ENCODE results near the gene LMF1. TPM values are rescaled to one million over a fixed set of nuclear protein-coding genes. Genes with fewer than 3 reads are reported as not detected.
"Not testable (repeated sequence)": the region's sequence is repeated elsewhere in the genome, so short reads cannot be mapped to it uniquely, and the experiment has no call there.

The LMF1 gene
- total RNA-seq, 2 donors from 2014 or later: 86.1 to 87.5 TPM

DNA sequence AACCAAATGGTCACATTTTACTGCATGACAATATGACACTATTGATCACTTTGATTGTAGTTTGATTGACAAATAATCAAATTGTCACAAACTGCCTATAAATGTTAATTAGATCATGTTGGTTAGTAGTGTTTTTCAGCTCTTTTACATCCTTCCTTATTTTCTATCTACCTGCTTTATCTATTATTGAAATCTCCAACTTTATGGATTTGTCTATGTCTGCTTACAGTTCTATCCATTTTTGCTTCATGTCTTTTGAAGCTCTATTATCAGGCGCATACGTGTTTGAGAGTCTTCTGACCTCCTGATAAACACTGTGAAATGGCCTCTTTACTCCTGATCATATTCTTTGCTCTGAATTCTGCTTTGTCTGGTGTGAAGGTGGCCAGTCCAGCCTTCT, 87.0 kb downstream of the LMF1 start:
- 100% methylated on average over 2 of the region's 2 CpGs for WGBS
- H3K4me3 ChIP-seq: no peak overlapping the region
- intact Hi-C loops (cut with DNase I): no loop called here
- no peaks in the 10 kb centered on the region for H3K27me3 ChIP-seq (replicated peaks; ENCODE audit: insufficient read depth)
- H3K36me3 ChIP-seq: no peaks in the 10 kb centered on the region
- TF ChIP-seq POLR2A (IDR thresholded peaks at IDR 0.05): no peak
- no peak for TF ChIP-seq POLR2AphosphoS5 (IDR thresholded peaks at IDR 0.05)
- no peak for TF ChIP-seq CTCF (IDR thresholded peaks at IDR 0.05)
- no peak for DNase-seq (ENCODE audit: low spot score)
- H3K9me3 ChIP-seq: no peaks in the 10 kb centered on the region
- no peak overlapping the region for H3K27ac ChIP-seq
- no peaks in the 10 kb centered on the region for H3K4me1 ChIP-seq (replicated peaks)

- H3K9me3 ChIP-seq: no peaks in the 10 kb centered on the region
- no peak overlapping the region for H3K27ac ChIP-seq
- no peaks in the 10 kb centered on the region for H3K36me3 ChIP-seq
- TF ChIP-seq POLR2A (IDR thresholded peaks at IDR 0.05): no peak
- no peak for TF ChIP-seq CTCF (IDR thresholded peaks at IDR 0.05)
- no peak for TF ChIP-seq POLR2AphosphoS5 (IDR thresholded peaks at IDR 0.05)
- H3K4me1 ChIP-seq (replicated peaks): no peaks in the 10 kb centered on the region
- WGBS: 92% methylated on average over 3 of the region's 3 CpGs
- no peaks in the 10 kb centered on the region for H3K27me3 ChIP-seq (replicated peaks; ENCODE audit: insufficient read depth)
- intact Hi-C loops (cut with DNase I): no loop called here
- H3K4me3 ChIP-seq: no peak overlapping the region
- no peak for DNase-seq (ENCODE audit: low spot score)
Measured at GRCh38 chr16:883340-883739, 87.4 kb downstream of the LMF1 start.

DNA sequence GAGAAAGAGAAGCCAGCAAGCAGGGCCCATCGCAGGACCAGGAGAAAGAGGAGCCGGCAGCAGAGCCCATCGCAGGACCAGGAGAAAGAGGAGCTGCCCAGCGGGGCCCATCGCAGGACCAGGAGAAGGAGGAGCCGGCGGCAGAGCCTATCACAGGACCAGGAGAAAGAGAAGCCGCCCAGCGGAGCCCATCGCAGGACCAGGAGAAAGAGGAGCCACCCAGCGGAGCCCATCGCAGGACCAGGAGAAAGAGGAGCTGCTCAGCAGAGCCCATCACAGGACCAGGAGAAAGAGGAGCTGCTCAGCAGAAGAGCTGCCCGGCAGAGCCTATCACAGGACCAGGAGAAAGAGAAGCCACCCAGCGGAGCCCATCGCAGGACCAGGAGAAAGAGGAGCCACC, 88.1 kb downstream of the LMF1 start:
- DNase-seq (ENCODE audit: low spot score); H3K4me1 ChIP-seq (replicated peaks); H3K4me3 ChIP-seq; intact Hi-C loops (cut with DNase I); H3K9me3 ChIP-seq; H3K27ac ChIP-seq; H3K27me3 ChIP-seq (replicated peaks; ENCODE audit: insufficient read depth); H3K36me3 ChIP-seq: not testable (repeated sequence)
- 93% methylated on average over 15 of the region's 15 CpGs for WGBS

DNA sequence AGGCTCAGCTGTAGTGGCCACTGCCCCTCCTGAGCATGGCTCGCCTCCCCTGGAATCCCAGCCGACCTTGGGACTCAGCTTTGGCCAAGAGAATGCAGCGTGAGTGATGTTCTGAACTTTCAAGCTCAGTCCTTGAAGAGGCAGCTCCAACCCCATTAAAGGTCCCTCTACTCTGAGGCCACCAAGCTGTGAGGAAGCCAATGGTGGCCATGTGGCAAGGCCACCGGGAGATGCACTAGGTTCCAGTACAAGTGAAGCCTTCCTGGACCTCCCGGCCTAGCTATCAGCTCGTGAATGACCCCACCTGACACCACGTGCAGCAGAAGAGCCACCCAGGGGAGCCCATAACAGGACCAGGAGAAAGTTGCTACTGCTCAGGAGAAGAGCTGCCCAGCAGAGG, 88.5 kb downstream of the LMF1 start:
- WGBS: 91% methylated on average over 7 of the region's 7 CpGs
- DNase-seq (ENCODE audit: low spot score): no peak
- Histone ChIP-seq H3K27me3 (replicated peaks; ENCODE audit: insufficient read depth) (no peaks in the 10 kb centered on the region), H3K36me3 (no peaks in the 10 kb centered on the region), H3K9me3 (no peaks in the 10 kb centered on the region), H3K4me1 (replicated peaks) (no peaks in the 10 kb centered on the region), H3K4me3 (no peak overlapping the region), H3K27ac (no peak overlapping the region)
- intact Hi-C loops (cut with DNase I): no loop called here
- no peak for TF ChIP-seq CTCF (IDR thresholded peaks at IDR 0.05)
- no peak for TF ChIP-seq POLR2AphosphoS5 (IDR thresholded peaks at IDR 0.05)
- TF ChIP-seq POLR2A (IDR thresholded peaks at IDR 0.05): no peak

DNA sequence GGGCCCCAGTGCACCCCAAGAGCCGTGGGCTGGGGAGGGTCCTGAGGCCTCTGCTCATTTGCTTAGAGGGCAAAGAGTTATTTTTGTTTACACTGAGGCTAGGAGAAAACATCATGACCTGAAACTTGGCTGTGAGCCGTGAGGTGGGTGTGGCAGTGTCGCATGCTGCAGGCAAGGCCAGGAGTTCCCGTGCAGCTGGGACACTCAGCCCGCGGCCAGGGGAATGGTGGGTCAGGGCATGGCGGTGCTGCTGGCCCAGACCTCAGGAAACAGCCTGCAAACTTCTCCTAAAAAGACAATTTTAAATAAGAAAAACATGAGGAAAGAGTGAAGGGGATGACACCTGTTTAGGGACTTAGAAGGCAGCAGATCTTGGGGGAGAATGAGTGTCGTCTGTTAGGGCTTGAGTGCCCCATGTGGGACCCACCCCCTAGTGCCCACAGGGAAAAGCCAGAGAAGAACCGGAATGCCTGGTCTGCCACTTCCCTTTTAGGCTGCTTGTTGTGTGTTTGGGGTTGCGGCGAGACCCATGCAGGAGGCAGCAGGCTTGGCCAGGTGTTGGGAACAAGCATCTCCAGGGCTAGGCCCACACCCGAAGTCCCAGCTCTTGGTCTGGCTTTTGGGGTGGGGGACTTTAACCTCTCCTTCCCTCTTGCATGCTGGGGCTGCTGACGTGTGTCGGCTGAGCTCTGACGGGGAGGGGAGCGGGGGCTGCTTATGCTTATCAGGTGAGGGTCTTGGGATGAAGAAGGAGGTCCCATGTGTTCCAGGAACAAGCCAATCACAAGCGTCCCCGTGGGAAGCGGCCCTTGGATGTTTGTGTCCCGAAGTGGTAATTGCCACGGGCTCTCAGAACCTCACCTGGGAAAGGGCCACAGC, 89.3 kb downstream of the LMF1 start:
- H3K9me3 ChIP-seq: no peaks in the 10 kb centered on the region
- TF ChIP-seq POLR2AphosphoS5 (IDR thresholded peaks at IDR 0.05): no peak
- TF ChIP-seq POLR2A (IDR thresholded peaks at IDR 0.05): no peak
- TF ChIP-seq CTCF (IDR thresholded peaks at IDR 0.05): no peak
- no peak overlapping the region for H3K4me3 ChIP-seq
- no peak for DNase-seq (ENCODE audit: low spot score)
- 84% methylated on average over 21 of the region's 21 CpGs for WGBS
- no peaks in the 10 kb centered on the region for H3K27me3 ChIP-seq (replicated peaks; ENCODE audit: insufficient read depth)
- no peaks in the 10 kb centered on the region for H3K36me3 ChIP-seq
- intact Hi-C loops (cut with DNase I): no loop called here
- H3K4me1 ChIP-seq (replicated peaks): no peaks in the 10 kb centered on the region
- H3K27ac ChIP-seq: no peak overlapping the region

Measured in prostate gland (tissue), 2 donors.